Transverse colon (tissue), 4 donors: Measurements from ENCODE around the gene CLEC3B. TPM values are rescaled to one million over a fixed set of nuclear protein-coding genes. Genes with fewer than 3 reads are reported as not detected.
"Not testable (repeated sequence)": the region's sequence is repeated elsewhere in the genome, so short reads cannot be mapped to it uniquely, and the experiment has no call there.

Experiments used
- DNase-seq: peaks from one replicate; pipeline ENCODE4 v3.0.0-alpha.2; 2019
- H3K27ac ChIP-seq, 4 donors: fragments of 200-600 bp; sonication (generic); 2 replicates each; pipeline ENCODE4 v1.5.1; 2016 to 2018; ENCODE audit warnings: inconsistent platforms in 4 of 4
- H3K27me3 ChIP-seq: fragments of 200-600 bp; sonication (generic); 2 replicates; pipeline ENCODE4 v1.5.1; 2017; ENCODE audit warnings: inconsistent platforms
- H3K36me3 ChIP-seq, 4 donors: fragments of 200-600 bp; sonication (generic); 2 replicates each; pipeline ENCODE4 v1.5.1; 2017 to 2019; ENCODE audit warnings: inconsistent platforms in 4 of 4
- H3K4me1 ChIP-seq, 4 donors: fragments of 200-600 bp; sonication (generic); 2 replicates each; pipeline ENCODE4 v1.5.1; 2017 to 2020; ENCODE audit warnings: inconsistent platforms in 4 of 4
- H3K4me3 ChIP-seq, 4 donors: fragments of 200-600 bp; sonication (generic); 1 replicate in 1 of 4; 2 replicates in 3 of 4; pipeline versions ENCODE4 v1.5.1 to v1.6.1; 2017 to 2019; ENCODE audit warnings: inconsistent platforms in 4 of 4
- H3K9me3 ChIP-seq, 2 donors: fragments of 200-600 bp; sonication (generic); 2 replicates each; pipeline ENCODE4 v1.5.1; 2017 to 2019; ENCODE audit warnings: inconsistent platforms in 2 of 2
- EP300 ChIP-seq: sonication (generic); formaldehyde crosslinking; IDR thresholded peaks from one replicate; pipeline ENCODE4 v1.6.1; 2017; ENCODE audit warnings: antibody characterized with exemption, low read depth
- POLR2A ChIP-seq: fragments of 450-650 bp; IDR thresholded peaks from one replicate; pipeline ENCODE4 v1.6.1; 2016; ENCODE audit warnings: antibody characterized with exemption, mild to moderate bottlenecking, moderate library complexity
- POLR2AphosphoS5 ChIP-seq, 3 donors: sonication (generic); formaldehyde crosslinking; IDR thresholded peaks; one replicate each; pipeline ENCODE4 v1.6.1; 2016; ENCODE audit warnings: antibody characterized with exemption in 3 of 3
- WGBS, 2 donors: methylation state at CpG; one replicate each; pipeline ENCODE4 v1.1.5; 2018; ENCODE audit warnings: low coverage in 1 of 2; 5-methylcytosine and 5-hydroxymethylcytosine counted together
- in situ Hi-C, 4 donors: fragments of 200-750 bp; cut with MboI; loops; one replicate each; pipeline versions ENCODE4 v1.15.0 to v1.15.1; 2017; ENCODE audit warnings: low sequenced_read_pairs in 3 of 4, low pct_ligation_motif_present in 1 of 4, low pct_unique_long_range_greater_than_20kb in 1 of 4
- intact Hi-C: fragments of 100-400 bp; cut with DNase I; formaldehyde crosslinking; loops from one replicate; pipeline ENCODE4 v1.15.1; 2023; ENCODE audit warnings: low total_unique reads
- total RNA-seq, 4 donors: library from RNA; depleted of rRNA; stranded (reverse); fragments of >200 nt; gene quantifications; one replicate each; pipeline ENCODE4 v1.1.0, GENCODE V29; 2016
- TF ChIP-seq, protein P1 (sequence below), 5 experiments: fragments of 200-600 bp in 3 of 5; fragments of 450-650 bp in 2 of 5; sonication (generic) in 3 of 5; IDR thresholded peaks; 1 replicate in 2 of 5; 2 replicates in 3 of 5; pipeline ENCODE4 v1.5.1; 2016 to 2017; ENCODE audit warnings: antibody characterized with exemption in 5 of 5, inconsistent platforms in 3 of 5, mild to moderate bottlenecking in 2 of 5, moderate library complexity in 1 of 5

Gene CLEC3B
- total RNA-seq, 4 donors from 2014 or later: 6.0 to 70.7 (median 16.4) TPM

DNA sequence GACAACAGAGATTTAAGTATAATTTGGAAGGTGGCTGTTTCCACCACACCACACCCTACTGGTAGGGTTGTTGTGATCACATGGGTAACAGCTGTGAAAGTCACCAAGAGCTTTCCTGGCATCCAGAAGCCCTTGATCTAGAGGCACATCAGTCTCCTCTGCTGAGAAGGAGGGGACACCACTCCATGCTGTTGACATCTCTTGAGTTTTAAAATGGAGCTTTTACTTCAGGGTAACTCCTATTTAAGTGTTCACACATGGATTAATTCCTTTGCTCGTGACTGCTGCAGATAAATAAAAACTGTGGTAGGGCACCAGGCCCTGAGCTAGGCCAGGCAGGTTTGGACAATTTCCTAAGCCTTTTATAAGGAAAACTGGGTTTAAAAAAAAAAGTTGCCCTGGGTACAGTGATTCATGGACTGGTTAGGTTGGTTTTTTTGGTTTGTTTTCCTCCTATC, 42.6 kb upstream of the CLEC3B start:
- Histone ChIP-seq H3K27me3 (no peaks in the 10 kb centered on the region), H3K9me3 (no peaks in the 10 kb centered on the region), H3K4me1 (peaks cover 0 to 14% (median 7%) of the 10 kb centered on the region in 4 donors), H3K27ac (no peak overlapping the region), H3K36me3 (no peaks in the 10 kb centered on the region), H3K4me3 (no peak overlapping the region)
- WGBS, 2 donors: 69% methylated on average over 1 of the region's 1 CpG; no CpG with 5 or more reads in 1 of the 2 donors
- no peak for DNase-seq
- intact Hi-C loops: no loop called here
- TF ChIP-seq, protein P1, sequence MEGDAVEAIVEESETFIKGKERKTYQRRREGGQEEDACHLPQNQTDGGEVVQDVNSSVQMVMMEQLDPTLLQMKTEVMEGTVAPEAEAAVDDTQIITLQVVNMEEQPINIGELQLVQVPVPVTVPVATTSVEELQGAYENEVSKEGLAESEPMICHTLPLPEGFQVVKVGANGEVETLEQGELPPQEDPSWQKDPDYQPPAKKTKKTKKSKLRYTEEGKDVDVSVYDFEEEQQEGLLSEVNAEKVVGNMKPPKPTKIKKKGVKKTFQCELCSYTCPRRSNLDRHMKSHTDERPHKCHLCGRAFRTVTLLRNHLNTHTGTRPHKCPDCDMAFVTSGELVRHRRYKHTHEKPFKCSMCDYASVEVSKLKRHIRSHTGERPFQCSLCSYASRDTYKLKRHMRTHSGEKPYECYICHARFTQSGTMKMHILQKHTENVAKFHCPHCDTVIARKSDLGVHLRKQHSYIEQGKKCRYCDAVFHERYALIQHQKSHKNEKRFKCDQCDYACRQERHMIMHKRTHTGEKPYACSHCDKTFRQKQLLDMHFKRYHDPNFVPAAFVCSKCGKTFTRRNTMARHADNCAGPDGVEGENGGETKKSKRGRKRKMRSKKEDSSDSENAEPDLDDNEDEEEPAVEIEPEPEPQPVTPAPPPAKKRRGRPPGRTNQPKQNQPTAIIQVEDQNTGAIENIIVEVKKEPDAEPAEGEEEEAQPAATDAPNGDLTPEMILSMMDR (IDR thresholded peaks at IDR 0.05): no peak
- TF ChIP-seq EP300 (no peak), POLR2A (no peak)
- in situ Hi-C loops: no loop called here

DNA sequence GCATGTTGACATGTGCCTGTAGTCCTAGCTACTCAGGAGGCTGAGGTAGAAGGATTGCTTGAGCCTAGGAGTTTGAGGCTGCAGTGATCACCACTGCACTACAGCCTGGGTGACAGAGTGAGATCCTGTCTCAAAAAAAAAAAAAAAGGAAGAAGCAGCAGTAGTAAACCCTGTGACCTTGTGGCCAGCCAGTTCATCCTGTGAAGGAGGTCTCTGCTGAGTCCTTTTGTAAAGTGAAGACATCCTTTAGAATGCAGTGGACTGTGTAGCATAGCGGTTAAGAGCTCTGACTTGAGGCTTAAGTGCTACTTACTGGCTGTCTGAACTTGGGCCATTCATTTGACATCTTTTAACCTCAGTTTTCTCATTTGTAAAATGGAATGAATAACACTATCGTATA, 41.8 kb upstream of the CLEC3B start:
- TF ChIP-seq, protein P1 (IDR thresholded peaks at IDR 0.05): no peak
- TF ChIP-seq POLR2A: no peak
- TF ChIP-seq EP300: no peak
- TF ChIP-seq POLR2AphosphoS5 (IDR thresholded peaks at IDR 0.05): no peak
- DNase-seq: no peak
- H3K27me3 ChIP-seq: no peaks in the 10 kb centered on the region
- H3K27ac ChIP-seq: no peak overlapping the region
- no peak overlapping the region for H3K4me3 ChIP-seq
- in situ Hi-C loops (no loop called here), intact Hi-C loops (no loop called here)
- H3K9me3 ChIP-seq: no peaks in the 10 kb centered on the region
- peaks cover 0 to 14% (median 6%) of the 10 kb centered on the region in 4 donors for H3K4me1 ChIP-seq
- WGBS, 2 donors: 75 to 89% methylated on average over 2 of the region's 2 CpGs
- H3K36me3 ChIP-seq: no peaks in the 10 kb centered on the region

DNA sequence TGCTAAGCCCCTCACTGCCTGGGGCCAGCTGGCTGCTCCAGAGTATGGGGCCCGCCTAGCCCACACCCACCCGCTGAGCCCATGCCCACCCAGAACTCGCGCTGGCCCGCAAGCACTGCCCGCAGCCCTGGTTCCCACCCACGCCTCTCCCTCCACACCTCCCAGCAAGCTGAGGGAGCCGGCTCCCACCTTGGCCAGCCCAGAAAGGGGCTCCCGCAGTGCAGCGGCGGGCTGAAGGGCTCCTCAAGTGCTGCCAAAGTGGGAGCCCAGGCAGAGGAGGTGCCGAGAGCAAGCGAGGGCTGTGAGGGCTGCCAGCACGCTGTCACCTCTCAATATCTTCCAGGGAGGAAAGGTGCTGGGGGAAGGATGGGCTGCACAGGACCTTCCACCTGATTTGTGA, 39.8 kb upstream of the CLEC3B start:
- H3K4me3 ChIP-seq, in situ Hi-C loops, H3K36me3 ChIP-seq, intact Hi-C loops, H3K27me3 ChIP-seq, DNase-seq, H3K27ac ChIP-seq, H3K9me3 ChIP-seq: not testable (repeated sequence)
- WGBS, 2 donors: 97 to 100% methylated on average over 5 to 14 of the region's 14 CpGs
- H3K4me1 ChIP-seq: peaks cover 0 to 14% (median 6%) of the 10 kb centered on the region in 4 donors

DNA sequence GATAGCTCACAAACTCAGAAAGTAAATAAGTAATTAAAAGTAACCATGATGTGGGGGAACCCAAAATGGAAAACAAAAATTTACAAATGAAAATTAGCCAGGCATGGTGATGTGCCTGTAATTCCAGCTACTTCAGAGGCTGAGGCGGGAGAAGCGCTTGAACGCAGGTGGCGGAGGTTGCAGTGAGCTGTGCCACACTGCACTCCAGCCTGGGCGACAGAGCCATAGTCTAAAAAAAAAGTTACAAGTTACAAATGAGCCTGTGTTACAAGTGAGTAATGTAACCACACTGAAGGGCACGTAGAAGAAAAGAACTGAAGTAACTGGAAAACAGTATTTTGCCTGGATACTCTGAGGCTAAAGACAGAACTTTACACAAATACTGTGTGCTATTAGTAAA, 38.8 kb upstream of the CLEC3B start:
- H3K9me3 ChIP-seq: no peaks in the 10 kb centered on the region
- intact Hi-C loops (no loop called here), in situ Hi-C loops (no loop called here)
- H3K4me1 ChIP-seq: peaks cover 0 to 14% (median 6%) of the 10 kb centered on the region in 4 donors
- WGBS, 2 donors: 91 to 92% methylated on average over 6 of the region's 6 CpGs
- DNase-seq: no peak
- H3K36me3 ChIP-seq: no peaks in the 10 kb centered on the region
- H3K4me3 ChIP-seq: no peak overlapping the region
- TF ChIP-seq, protein P1 (IDR thresholded peaks at IDR 0.05): no peak
- no peak for TF ChIP-seq EP300
- TF ChIP-seq POLR2AphosphoS5 (IDR thresholded peaks at IDR 0.05): no peak
- no peak for TF ChIP-seq POLR2A
- H3K27ac ChIP-seq: no peak overlapping the region
- H3K27me3 ChIP-seq: no peaks in the 10 kb centered on the region

DNA sequence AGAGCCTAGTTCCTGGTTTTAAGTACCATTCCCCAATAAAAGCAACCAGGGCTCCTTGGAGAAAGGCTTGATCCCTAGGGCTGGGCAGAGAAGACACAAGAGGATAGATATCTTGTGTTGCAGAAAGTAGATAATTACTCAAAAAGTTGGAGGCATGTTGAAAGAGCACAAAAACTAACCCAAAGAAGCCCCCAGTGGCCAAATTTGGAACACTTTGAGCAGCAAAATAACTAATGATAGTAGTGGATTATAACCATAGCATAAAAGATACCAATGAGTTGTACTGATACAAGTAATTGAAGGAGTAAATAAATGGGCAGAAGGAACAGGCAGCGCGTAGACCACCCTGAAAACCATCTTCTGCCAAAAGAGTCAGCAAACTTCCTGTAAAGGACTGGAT, 38.0 kb upstream of the CLEC3B start:
- no peak overlapping the region for H3K27ac ChIP-seq
- TF ChIP-seq, protein P1 (IDR thresholded peaks at IDR 0.05): peak; percentile 11 to 36 (median 18)
- TF ChIP-seq POLR2AphosphoS5 (IDR thresholded peaks at IDR 0.05): no peak

More for the DNA sequence above, 38.0 kb upstream of the CLEC3B start:
- H3K4me1 ChIP-seq: peaks cover 0 to 17% (median 5%) of the 10 kb centered on the region in 4 donors
- no peaks in the 10 kb centered on the region for H3K27me3 ChIP-seq
- intact Hi-C loops (no loop called here), in situ Hi-C loops (no loop called here)
- H3K36me3 ChIP-seq: no peaks in the 10 kb centered on the region
- WGBS, 2 donors: 94 to 95% methylated on average over 2 of the region's 2 CpGs
- no peaks in the 10 kb centered on the region for H3K9me3 ChIP-seq
- no peak for DNase-seq
- no peak overlapping the region for H3K4me3 ChIP-seq
